Epithelial cell of esophagus (primary cell): Measurements from ENCODE around the gene PICALM.

Experiments
- DNase-seq: peaks from one replicate; pipeline ENCODE4 v3.0.0; 2010; ENCODE audit warnings: low read depth
- H3K4me3 ChIP-seq: 2 replicates; pipeline ENCODE4 v1.5.1; 2011; ENCODE audit warnings: mild to moderate bottlenecking, low read length, control low read depth
- CTCF ChIP-seq: IDR thresholded peaks from 2 replicates; pipeline ENCODE4 v1.5.1; 2011; ENCODE audit warnings: low read depth, mild to moderate bottlenecking, low read length, control low read depth, inconsistent platforms; ENCODE audit not compliant: insufficient read depth; ENCODE audit errors: missing control alignments

The PICALM gene

GRCh38 chr11:85991508-85991907 is 77.4 kb downstream of the PICALM start:
- H3K4me3 ChIP-seq: no peak overlapping the region
- DNase-seq: no peak
- TF ChIP-seq CTCF: no peak

- no peak overlapping the region for H3K4me3 ChIP-seq
- no peak for DNase-seq
- TF ChIP-seq CTCF: no peak
These were observed 79.1 kb downstream of the PICALM start for GRCh38 chr11:85989746-85990145.

- no peak overlapping the region for H3K4me3 ChIP-seq
- TF ChIP-seq CTCF: no peak
- DNase-seq: no peak
These were observed 80.1 kb downstream of the PICALM start for GRCh38 chr11:85988780-85989179.

GRCh38 chr11:85977751-85978160 is 91.1 kb downstream of the PICALM start:
- no peak for TF ChIP-seq CTCF
- no peak overlapping the region for H3K4me3 ChIP-seq
- DNase-seq: no peak

- DNase-seq: no peak
- no peak for TF ChIP-seq CTCF
- H3K4me3 ChIP-seq: no peak overlapping the region
These were observed 92.4 kb downstream of the PICALM start for GRCh38 chr11:85976525-85976924.

- DNase-seq: no peak
- H3K4me3 ChIP-seq: no peak overlapping the region
- TF ChIP-seq CTCF: no peak
These were observed 94.8 kb downstream of the PICALM start for GRCh38 chr11:85974122-85974521.

GRCh38 chr11:85970593-85970992 is 98.3 kb downstream of the PICALM start:
- no peak for TF ChIP-seq CTCF
- no peak overlapping the region for H3K4me3 ChIP-seq
- no peak for DNase-seq
